ENCODE data around the gene SMARCD1.

Gene SMARCD1

DNA sequence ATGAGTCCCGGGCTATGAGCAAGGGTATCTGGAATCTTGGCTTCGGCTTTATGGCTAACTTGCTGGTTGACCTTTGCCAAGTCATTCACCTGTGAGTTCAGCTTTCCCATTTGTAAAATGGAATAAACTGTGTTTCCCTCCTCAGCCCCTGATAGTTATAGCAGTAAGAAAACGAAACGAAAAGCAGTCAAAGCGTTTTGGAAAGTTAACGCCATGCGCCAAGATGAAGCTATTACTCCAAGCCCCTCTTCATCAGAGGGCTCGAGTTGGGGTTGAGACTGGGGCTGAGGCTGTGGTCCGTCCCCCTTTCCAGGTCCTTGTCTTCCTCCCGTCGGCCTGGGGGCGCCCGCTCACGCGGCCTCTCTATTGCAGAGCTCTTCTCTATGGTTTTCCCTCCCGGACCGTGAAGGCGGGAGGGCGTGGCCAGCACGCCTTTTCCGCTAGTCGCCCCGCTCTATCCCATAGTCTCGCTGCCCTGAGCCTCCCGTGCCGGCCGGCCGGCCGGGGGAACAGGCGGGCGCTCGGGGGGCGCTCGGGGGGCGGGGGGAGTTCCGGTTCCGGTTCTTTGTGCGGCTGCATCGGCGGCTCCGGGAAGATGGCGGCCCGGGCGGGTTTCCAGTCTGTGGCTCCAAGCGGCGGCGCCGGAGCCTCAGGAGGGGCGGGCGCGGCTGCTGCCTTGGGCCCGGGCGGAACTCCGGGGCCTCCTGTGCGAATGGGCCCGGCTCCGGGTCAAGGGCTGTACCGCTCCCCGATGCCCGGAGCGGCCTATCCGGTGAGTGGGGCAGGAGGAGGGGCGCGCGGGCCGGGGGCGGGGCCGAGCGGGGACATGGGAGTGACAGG, at the start of gene SMARCD1:
Gene SMARCD1 (plus strand): TSS at position 568 of the 840 bp plus-strand sequence. CDS start 28 bp downstream, at position 596.
- peak; percentile 85 to 87 for DNase-seq (ENCODE audit: low read depth in 2 of 2)

GRCh38 chr12:50038336-50038735, 46.8 kb upstream of the SMARCD1 start:
- no peak for DNase-seq (ENCODE audit: low read depth in 2 of 2)

DNA sequence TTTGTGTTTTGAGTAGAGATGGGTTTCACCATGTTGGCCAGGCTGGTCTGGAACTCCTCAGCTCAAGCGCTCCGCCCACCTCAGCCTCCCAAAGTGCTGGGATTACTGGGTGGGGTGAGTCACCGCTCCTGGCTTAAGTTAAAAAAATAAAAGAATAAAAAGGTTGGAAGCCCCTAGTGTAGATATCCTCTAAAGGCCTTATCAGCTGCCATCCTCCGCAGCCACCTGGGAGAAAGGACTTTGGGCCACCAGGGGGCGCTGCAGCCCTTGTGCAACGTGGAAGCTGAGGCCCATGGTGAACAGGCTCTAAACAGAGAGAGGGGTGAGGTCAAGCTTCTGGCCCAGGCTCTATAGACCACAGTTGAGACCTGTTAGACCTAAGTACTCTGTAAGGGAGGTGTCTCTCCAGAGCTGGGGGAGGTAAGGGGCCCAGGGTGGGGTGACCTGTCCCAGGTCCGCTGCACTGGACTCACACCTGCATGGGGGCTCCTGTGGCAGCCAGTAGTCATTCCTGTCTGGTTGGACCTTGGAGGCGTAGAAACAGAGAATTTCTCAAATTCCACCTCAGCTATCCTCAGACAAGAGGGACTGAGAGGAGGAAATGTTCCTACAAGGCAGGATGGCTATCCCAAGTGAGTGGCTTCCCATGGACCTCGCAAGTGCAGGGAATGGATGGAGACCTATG, 45.8 kb upstream of the SMARCD1 start:
- peak; percentile 55 to 58 for DNase-seq (ENCODE audit: low read depth in 2 of 2)

DNA sequence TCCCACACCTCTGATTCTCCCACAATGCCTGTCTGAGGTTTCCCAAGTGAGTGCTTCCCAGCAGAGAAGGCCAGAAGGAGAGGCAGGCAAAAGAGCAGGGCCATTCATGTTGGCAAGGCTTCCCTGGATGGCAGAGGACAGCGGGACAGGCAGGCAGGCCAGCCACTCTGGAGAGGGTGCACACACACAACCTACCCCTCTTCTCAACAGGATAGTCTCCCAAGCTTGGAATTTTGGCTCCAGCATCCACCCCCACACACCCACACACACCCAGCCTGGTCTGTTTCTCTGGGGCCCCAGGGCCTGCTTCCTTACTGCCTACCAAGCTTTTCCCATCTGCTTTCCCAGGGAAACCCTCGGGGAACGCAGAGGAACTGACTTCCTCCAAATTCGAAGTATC, 44.5 kb upstream of the SMARCD1 start:
- DNase-seq (ENCODE audit: low read depth in 2 of 2), result no peak

DNA sequence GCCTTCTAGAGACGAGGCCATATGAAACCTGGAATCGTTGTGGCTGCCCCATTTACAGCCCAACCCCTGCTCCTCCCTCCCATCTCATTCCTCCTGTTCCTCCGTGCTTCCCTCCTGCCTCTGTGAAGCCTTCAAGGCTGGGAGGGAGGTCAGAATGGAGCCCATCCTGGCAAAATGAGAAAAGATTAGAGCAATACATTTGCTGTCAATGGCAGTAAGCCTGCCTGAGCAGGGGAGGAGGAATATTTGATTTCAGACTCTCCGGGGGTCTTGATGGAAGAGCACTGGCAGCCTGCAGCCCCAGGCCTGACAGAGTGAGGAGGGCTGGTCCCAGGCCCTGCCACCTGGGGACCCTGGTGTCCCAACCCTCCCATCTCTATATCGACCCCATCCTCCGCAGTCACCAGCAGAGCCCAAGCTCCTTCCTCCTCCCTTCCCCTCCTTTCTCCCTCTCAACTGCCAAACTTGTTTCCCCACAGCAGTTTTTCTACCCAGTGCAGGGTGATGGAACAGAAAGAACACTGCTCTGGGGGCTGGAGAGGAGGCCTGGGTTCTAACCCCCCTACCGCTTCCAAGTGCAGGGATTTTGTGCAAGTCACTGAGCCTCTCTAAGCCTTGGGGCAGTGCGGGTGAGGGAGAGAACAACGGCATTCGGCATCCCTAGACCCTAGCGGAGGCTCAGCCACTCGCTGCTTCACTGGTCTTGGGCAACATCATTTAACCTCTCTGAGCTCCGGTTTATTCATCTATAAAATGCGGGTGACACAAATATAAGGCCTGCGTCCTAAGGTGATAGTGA, 43.9 kb upstream of the SMARCD1 start:
- DNase-seq (ENCODE audit: low read depth in 2 of 2), result no peak

DNA sequence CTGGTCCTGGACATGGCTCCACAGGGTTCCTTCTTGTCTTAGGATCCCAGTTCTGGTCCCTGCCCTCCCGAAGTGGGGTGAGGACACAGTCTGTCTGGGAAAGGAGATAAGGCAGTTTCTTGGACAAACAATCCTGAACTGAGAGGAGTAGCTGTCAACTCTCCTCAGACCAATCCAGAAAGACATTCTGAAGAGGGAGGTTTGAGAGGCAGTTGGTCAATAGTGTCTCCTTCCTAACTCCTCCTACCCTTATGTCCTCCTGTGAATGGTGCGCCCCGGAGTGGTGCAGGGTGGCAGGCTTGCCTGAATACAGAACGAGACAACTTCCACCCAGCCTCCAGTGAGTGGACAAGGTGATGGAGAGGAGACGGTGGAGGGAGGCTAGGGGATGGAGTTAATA, 43.2 kb upstream of the SMARCD1 start:
- DNase-seq (ENCODE audit: low read depth in 2 of 2), result no peak

- DNase-seq (ENCODE audit: low read depth in 2 of 2), result no peak
Measured at GRCh38 chr12:50042693-50043092, 42.4 kb upstream of the SMARCD1 start.

- no peak for DNase-seq (ENCODE audit: low read depth in 2 of 2)
Measured at GRCh38 chr12:50043308-50043707, 41.8 kb upstream of the SMARCD1 start.

DNA sequence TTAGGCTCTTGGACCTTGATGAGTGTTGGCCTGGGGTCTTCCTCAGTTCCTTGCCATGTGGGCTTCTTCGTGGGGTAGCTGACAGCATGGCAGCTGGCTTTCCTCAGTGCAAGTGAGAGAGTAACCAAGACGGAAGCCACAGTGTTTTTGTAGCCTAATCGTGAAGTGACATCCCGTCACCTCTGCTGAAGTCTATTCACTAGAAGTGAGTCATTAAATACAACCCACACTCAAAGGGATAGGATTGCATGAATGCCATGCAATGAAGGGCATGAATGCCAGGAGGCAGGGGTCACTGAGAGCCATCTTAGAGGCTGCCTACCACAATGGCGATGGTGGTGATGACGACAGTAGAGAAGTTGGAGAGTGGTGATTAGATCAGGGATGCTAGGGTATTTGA, 41.3 kb upstream of the SMARCD1 start:
- DNase-seq (ENCODE audit: low read depth in 2 of 2), result no peak

GRCh38 chr12:50047693-50048250, 37.4 kb upstream of the SMARCD1 start:
- no peak for DNase-seq (ENCODE audit: low read depth in 2 of 2)

DNA sequence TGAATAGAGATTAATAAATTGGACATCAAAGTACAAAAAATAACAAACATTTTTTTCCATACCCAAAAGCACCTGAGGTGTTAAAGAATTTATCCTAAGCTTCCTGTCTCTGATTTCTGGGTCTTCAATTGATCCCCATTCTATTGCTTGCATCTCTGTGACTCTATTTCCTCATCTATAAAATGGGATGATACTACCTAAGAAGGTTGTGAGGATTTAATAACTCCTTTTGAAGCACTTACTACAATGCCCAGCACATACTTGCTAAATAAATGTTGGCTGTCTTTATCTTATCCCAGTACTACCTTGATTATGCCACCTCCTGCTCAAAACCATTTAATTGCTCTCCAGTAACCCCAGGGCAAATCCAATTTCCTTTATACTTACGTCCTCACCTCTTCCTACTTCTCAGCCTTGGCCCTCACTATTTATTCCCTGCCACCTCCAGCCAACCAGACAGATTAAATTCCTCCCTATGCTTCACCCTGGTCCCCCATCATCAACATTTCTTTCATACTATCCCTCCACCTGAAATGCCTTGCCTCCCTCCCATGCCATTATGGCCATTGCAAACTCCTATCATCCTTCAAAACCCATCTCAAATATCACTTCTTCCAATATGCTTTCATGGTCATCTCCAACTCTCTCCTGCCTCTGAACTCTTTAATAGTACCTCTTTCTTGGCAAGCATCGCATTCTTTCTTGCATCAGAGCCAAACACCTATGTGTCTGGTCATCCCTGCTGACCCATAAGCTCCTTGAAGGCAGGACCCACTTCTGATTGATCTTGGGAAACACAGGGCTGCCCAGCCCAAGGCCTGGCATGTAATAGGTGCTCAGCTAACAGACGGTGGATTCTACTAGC, 35.7 kb upstream of the SMARCD1 start:
- DNase-seq (ENCODE audit: low read depth in 2 of 2), result no peak

DNA sequence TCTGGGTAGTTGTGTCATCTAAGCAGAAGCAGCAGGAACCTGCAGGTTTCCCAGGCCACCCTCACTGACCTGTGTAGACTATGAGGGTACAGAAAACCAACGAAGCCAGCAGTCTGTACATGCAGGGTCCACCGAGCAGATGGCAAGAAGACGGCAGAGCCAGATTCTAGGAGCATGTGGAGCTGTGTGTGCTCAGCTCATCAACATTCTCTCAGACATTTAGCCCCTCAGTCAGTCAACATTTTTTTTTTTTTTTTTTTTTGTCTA, 35.1 kb upstream of the SMARCD1 start:
- no peak for DNase-seq (ENCODE audit: low read depth in 2 of 2)

GRCh38 chr12:50050410-50051098, 34.6 kb upstream of the SMARCD1 start:
- peak; percentile 45 to 48 for DNase-seq (ENCODE audit: low read depth in 2 of 2)

DNA sequence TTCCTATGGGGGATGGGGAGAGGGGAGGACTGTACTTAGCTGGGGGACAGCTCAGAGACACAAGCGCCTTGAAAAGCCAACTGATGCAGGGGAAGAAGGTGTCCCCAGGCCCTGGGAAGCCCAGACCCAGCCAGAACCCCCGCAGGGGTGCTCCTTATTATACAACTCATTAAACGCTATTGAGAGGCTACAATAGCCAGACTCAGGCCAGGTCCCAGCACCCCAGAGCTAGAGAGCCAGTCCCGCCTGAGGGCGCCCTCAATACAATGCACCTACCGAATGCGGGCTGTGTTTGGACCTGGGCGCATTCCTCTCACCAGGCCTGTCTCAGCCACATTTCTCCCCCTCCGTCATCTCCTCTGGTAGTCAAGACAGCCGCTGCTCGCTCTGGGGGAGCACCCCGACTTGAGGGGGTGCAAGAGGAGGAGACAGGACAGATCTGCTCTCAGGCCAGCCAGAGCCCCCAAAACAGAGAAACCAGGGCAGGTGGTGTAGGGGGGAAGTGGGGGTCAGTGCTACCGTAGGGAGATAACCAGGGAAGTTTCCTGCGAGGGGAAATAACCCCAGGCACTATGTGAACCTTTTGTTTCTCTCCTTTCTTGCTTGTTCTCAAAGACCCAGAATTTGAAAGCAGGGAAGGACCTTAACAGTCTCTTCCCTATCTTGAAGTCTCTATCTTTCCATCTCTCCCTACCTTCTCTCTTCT, 33.9 kb upstream of the SMARCD1 start:
- no peak for DNase-seq (ENCODE audit: low read depth in 2 of 2)

GRCh38 chr12:50052544-50052943, 32.6 kb upstream of the SMARCD1 start:
- no peak for DNase-seq (ENCODE audit: low read depth in 2 of 2)

DNA sequence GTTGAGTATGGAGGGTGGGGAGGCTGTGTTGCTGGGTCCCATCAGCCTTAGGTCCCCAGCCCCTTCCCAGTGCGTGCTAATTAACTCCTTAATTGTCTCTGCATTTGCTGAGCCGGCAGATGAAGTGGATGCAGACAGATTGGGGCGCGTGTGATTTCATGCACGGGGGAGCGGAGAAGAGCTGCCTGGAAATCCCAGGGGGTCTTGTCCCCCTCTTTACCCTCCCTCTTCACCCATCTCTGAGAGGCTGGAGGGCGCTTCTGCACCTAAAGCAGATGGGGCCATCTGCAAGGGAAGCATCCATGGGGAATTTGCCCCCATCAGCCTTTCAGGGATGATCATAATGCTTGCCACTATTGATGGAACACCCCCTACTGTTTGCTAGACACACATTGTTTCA, 32.2 kb upstream of the SMARCD1 start:
- DNase-seq (ENCODE audit: low read depth in 2 of 2), result no peak

DNA sequence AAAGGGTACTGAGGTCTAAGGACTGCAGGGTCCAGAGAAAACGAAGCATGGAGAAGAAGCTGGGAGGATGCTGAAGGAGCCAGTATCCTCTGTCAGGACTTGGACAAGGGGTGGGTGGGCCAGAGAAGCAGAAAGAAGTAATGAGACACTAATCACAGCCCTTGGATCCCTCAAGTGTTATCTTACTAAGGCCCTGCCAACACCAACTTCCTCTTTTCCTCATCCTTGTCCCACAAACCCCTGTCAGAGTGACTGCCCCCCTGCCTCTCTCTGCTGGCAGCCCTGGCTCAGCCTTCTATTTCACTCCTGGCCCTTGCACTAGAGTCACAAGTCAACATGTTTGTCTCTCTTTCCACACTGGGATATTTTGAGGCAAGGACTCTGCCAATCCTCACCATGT, 31.6 kb upstream of the SMARCD1 start:
- no peak for DNase-seq (ENCODE audit: low read depth in 2 of 2)

- no peak for DNase-seq (ENCODE audit: low read depth in 2 of 2)
Measured at GRCh38 chr12:50055831-50056638, 29.1 kb upstream of the SMARCD1 start.

- no peak for DNase-seq (ENCODE audit: low read depth in 2 of 2)
Measured at GRCh38 chr12:50056639-50056976, 28.5 kb upstream of the SMARCD1 start.

Measured in fibroblast of skin of left quadriceps (primary cell).